ENCODE results near the gene MAU2.

DNA sequence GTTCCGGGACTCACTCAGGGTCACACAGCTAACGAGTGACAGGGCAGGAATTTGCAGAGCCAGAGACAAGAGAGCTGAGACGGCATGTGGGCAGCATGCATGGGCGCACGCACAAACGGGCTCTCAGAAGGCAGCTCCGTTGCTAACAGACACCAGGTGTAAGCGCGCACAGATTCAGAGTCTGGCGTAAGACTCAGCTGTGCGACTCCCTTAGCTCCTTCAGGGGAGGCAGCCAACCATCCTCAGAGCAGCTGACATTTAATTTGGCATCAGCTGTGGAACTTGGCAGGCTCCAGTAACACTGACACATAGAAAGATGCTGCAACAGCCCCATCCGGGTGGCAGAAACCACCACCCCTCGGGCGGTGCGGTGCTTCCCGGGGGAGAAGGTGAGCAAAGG lies 40.1 kb upstream of the MAU2 start:
- TF ChIP-seq POU2F2 (IDR thresholded peaks at IDR 0.05; ENCODE audit: low read depth, low read length): no peak
- TF ChIP-seq SPI1 (IDR thresholded peaks at IDR 0.05; ENCODE audit: low read depth, low read length): no peak
- no peak for TF ChIP-seq POLR2A (IDR thresholded peaks at IDR 0.05; ENCODE audit: low read depth, low read length)

Data from GM12891 (cell line).